ENCODE results near the gene TNFRSF6B.

DNA sequence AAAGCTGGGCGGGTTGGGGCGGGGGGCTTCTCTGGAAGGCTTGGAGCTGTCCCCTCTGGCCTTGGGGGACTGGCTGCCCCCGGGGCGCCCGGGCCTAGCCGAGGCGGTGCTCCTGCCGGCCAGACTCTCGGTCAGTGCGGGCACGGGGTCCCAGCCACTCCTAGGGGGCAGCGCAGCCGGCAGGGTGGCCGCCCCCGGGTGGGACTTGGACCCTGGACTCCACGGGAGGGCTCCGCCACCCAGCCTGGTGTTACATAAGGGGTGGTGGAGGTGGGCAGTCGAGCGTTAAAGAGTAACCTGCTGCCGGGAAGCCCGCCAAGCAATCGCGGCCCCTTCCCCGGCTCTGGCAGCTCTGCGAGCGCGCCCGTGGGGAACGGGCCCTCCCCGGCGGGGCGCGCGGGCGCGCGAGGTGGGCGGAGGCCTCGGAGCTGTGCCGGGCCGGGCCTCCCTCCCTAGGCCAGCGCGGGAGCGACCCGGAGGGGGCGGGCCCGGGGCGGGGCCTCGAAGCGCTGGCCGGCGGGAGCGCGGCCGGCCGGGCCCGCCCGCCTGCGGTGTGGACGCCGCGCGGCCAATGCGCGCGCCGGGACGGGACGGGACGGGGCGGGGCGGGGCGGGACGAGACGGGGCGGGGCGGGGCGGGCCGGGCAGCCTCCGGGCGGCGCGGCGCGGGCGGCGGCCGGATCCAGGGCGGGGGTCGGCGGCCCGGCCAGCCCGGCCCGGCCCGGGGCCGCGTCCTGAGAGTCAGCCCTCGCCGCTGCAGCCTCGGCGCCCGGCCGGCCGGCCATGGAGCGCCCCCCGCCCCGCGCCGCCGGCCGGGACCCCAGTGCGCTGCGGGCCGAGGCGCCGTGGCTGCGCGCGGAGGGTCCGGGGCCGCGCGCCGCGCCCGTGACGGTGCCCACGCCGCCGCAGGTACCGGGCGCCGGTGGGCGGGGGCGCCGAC lies 42.9 kb downstream of the TNFRSF6B start, which contains the start of gene SLC2A4RG:
- TF ChIP-seq, protein P1, sequence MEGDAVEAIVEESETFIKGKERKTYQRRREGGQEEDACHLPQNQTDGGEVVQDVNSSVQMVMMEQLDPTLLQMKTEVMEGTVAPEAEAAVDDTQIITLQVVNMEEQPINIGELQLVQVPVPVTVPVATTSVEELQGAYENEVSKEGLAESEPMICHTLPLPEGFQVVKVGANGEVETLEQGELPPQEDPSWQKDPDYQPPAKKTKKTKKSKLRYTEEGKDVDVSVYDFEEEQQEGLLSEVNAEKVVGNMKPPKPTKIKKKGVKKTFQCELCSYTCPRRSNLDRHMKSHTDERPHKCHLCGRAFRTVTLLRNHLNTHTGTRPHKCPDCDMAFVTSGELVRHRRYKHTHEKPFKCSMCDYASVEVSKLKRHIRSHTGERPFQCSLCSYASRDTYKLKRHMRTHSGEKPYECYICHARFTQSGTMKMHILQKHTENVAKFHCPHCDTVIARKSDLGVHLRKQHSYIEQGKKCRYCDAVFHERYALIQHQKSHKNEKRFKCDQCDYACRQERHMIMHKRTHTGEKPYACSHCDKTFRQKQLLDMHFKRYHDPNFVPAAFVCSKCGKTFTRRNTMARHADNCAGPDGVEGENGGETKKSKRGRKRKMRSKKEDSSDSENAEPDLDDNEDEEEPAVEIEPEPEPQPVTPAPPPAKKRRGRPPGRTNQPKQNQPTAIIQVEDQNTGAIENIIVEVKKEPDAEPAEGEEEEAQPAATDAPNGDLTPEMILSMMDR (IDR thresholded peaks at IDR 0.05; ENCODE audit: extremely low read depth in 1 of 2, insufficient read depth in 1 of 2, low read depth in 1 of 2, low read length in 2 of 2): no peak
- TF ChIP-seq EZH2 (IDR thresholded peaks at IDR 0.05; ENCODE audit: borderline replicate concordance, low read depth, low read length, severe bottlenecking): no peak
- TF ChIP-seq POLR2A (IDR thresholded peaks at IDR 0.05; ENCODE audit: low read depth, low read length): no peak
- TF ChIP-seq POLR2AphosphoS5 (IDR thresholded peaks at IDR 0.05; ENCODE audit: insufficient read depth, low read depth, low read length): peak; percentile 30
- TF ChIP-seq, protein P2, sequence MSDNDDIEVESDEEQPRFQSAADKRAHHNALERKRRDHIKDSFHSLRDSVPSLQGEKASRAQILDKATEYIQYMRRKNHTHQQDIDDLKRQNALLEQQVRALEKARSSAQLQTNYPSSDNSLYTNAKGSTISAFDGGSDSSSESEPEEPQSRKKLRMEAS (IDR thresholded peaks at IDR 0.05; ENCODE audit: insufficient read depth, insufficient read length): no peak
- TF ChIP-seq JUN (IDR thresholded peaks at IDR 0.05; ENCODE audit: borderline replicate concordance, insufficient read depth, insufficient read length, low read depth): no peak
- no peak for TF ChIP-seq MYC (IDR thresholded peaks at IDR 0.05; ENCODE audit: low read depth, low read length)
- no peak for TF ChIP-seq FOS (IDR thresholded peaks at IDR 0.05; ENCODE audit: borderline replicate concordance, insufficient read depth, low read length)
